NCI-H2107 (cell line): ENCODE results near the gene OSR1.
"Not testable (repeated sequence)": the region's sequence is repeated elsewhere in the genome, so short reads cannot be mapped to it uniquely, and the experiment has no call there.

Source experiments
- DNase-seq: peaks from one replicate; lab custom pipeline; 2025; lab: John Stamatoyannopoulos, UW

Gene OSR1

DNA sequence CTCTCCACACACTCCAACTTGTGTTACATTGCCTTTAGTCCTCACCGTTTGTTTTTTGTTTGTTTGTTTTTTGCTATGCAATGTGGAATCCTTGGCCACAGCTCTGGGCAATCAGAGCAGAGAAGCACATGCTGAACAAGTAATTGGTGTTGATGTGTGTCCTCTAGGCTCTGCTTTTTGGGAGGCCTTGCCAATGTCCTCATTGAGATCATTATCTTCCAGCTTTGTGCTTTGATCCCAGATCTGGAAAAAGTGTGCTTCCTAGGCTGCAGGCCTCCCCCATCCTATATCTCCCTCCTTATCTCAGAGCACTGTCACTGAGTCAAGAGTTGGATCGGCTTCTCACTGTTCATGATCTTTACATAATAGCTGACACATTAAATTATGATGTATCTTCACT is 25.9 kb downstream of the OSR1 start:
- DNase-seq: no peak

DNA sequence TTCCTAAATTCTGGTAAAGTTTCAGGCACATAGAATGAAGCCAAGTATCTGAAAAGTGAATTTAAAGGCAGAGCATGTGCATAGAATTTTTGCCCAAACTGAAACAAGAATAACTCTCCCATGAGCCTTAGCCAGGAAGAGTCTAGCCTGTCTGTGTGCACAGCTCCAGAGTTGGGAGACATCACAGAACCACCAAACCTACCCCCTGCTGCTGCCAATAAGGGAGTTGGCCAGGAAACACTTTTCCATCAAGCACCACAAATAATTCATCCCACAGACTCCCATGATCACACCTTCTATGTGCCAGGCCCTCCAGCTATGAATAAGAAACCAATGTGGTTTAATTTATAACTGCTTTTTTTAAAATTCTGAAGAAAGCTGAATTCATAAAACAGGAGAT is 27.0 kb downstream of the OSR1 start:
- no peak for DNase-seq

DNA sequence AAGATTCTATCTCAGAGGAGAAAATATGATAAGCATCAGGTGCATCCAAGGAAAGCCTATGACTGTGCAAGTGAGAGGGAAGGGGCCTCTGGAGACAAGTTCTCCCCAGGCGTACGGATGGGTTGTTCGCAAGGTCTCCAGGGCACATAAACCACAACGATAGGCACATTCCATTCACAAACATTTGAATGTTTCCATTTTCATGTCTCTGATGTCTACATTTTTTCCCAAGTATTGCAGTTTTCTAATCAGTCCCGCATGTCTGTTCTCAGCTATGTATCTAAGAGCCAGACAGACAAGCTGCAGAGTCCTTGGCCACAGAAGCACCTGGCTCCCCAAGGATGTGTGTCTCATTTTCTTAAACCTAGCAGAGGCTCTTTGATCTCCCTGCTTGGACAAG is 28.0 kb downstream of the OSR1 start:
- no peak for DNase-seq

DNA sequence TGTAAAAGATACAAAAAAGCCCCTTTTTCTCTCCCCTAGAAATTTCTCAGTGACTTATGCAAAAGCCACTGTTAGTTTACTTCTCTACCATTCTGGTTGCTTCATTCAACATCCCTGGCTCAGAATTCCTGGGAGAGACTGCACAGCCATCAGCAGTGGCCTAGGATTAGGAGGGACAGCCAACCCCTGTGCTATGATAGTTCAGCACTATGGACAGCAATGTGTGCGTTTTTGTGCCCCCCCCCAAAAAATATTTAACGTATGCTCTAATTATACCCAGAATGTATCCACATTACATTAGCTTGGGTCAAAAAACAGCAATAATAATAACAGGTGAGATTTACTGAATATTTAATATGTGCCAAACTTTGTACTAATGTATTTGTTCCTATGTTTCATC is 29.0 kb downstream of the OSR1 start:
- no peak for DNase-seq

DNA sequence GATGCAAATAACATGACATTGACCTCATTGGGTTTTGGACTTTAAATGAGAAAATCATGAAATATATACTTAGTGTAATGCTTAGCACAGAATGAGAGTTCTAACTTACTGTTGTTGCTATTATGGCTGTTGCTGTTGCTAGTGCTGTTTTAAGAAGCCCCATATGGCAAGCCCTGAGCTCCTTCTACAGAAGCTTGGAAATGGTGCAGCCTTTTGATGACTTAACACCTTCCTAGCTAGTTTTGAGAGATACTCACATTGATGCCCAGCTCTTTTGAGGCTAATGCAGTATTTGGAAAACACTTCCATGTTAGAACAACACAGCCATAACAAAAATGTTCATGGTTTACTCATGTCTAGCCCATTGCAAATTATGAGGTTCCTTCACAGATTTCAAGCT is 30.9 kb downstream of the OSR1 start:
- DNase-seq: no peak

DNA sequence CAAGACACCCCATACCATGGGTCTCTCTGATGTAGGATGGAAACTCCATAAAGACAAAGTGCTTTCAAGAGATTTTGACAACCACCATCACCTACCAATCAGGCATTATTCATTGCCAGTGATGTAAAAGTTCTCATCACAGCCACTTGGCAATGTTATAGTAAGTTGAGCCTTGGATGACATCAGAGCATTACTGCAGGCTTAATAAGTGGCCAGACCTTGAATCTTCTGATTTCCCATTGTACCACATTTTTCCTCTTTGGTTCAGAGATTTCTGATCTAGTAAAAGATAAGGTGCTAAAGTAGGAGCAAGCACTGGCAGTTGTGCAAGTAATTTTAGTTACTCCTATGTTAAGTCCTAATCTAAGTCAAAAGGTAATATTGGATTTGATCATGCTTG is 36.5 kb downstream of the OSR1 start:
- DNase-seq: no peak

DNA sequence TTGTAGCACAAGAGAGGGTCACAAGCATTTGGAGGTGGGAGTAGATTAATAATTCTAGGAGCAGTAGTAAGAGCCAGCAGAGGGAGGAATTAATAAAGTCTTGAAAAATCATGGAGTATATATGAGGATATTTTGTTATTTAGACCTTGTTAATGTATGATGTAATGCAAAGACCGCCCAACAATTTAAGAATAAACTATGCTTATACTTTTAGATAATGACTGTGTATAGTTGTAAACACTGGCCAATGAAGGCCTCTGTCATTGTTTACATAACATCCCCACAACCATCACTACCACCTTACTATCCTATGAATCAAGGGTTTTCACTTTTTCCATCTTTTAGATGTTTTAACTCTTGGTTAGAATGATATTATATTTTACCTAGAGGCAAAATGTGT is 37.6 kb downstream of the OSR1 start:
- no peak for DNase-seq

DNA sequence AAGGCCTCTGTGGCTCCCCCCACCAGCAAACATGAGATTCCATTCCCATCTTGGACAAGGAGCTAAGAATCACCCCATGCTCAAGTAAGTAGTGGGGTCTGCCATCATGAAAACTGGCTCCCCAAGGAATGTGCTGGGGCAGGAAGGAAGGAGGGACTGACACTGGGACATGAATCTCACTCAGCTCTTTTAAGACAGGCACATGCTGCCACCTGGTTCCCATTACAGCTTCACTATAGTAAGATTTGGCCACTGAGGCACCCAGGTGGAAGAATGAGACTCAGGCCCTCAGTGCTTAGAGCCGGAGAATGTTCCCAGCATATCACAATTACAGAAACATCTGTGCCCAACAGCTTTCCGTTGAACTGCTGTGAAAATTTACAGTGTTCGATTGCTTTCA is 38.7 kb downstream of the OSR1 start:
- DNase-seq: no peak

DNA sequence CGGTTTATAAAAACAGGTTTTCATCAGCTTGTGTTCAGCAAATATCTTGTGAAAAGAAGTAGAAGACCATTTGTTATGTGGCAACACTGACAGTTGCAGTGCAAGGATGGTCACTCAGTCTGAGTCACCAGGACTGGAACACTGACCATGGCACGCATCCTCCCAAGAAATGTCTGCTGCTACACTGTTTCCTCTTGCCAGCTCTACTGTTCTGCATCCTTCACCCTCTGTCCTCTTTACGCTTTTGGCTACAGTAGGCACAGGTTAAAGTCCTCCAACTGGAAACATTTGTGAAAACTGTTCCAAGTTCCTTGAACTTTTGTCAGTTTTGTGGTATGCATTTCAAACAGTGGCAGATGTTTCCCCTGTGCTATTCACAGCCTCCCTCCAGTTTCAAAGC is 39.4 kb downstream of the OSR1 start:
- no peak for DNase-seq

DNA sequence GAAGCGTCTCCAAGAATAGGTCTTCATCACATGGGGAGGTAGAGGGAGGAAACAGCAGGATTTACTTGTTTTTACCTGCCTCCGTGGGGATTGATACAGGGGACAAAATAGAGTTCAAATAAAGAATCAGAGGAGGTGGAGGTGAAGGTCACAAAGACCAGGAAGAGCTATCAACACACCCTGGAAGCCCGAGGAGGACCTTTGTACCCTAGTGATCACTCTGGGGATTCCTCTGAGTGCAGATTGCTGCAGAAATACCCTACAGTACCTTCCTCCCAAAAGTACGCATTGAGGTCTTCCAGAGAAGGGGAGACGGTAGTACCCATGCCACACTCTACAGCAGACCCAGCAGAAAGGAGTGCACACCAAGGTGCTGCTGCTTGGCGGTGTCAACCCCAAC is 44.9 kb downstream of the OSR1 start:
- DNase-seq: no peak

DNA sequence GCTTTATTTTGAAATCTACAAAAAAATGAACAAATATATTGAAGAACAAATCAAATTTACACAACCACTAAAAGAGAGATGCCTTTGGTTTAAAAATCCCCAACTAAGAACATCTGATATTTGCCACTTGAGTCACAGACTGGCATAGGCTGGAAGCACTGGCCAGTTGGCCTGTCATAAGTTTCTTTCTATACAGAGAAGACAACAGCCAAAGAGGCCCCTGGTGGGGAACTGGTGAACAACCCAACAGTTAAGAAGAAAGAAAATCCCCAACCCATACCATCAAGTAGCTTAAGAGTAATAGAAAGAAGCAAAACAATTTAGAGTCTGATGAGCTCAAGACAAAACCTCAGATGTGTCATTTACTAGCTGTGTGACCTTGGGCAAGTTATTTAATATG is 45.5 kb downstream of the OSR1 start:
- DNase-seq: no peak

DNA sequence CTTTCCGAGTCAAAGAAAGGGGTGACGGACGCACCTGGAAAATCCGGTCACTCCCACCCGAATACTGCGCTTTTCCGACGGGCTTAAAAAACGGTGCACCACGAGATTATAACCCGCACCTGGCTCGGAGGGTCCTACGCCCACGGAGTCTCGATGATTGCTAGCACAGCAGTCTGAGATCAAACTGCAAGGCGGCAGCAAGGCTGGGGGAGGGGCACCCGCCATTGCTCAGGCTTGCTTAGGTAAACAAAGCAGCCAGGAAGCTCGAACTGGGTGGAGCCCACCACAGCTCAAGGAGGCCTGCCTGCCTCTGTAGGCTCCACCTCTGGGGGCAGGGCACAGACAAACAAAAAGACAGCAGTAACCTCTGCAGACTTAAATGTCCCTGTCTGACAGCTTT is 52.4 kb downstream of the OSR1 start:
- not testable (repeated sequence) for DNase-seq

DNA sequence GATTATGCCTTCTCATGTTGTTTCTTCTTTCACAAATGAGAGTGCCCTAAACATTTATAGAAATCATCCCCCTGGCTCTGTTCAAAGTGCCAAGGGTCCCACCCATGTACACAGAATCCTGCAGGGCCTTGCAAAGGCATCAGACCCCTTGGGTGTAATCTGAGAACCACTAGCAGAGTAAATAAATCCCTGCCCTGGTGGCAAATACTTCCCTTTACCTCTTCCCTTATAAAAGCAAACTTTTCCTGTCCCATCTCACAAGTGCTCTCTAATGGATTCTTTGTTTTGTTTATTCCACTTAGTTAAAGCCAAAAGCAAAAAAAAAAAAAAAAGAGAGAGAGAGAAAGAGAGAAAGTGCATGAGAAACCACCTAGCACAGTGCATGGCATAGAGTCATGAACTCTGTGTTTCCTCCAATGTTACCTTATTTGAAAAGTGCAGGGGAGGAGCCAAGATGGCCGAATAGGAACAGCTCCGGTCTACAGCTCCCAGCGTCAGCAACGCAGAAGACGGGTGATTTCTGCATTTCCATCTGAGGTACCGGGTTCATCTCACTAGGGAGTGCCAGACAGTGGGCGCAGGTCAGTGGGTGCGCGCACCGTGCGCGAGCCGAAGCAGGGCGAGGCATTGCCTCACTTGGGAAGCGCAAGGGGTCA is 52.9 kb downstream of the OSR1 start:
- DNase-seq: not testable (repeated sequence)

DNA sequence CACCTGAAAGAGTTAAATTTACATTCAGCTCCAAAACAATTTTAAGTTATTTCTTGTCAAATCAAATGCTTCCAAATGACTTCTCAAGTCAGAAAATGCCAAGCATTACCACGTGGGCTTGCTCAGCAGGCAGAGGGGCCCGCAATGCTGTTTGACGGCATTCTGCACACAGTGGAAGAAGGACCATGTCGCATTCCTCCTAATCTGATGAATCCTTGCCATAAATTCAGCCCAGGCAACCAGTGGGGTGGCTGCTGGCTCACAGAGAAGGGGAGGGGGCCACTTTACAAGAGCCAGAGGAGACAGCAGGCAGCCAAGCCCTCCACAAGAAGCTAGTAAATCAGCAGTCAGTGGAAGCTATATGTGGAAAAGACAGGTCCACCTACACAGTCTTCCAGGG is 56.7 kb downstream of the OSR1 start:
- no peak for DNase-seq
